H1 (cell line): ENCODE measurements around the gene DCDC2C. TPM values are rescaled to one million over a fixed set of nuclear protein-coding genes. Genes with fewer than 3 reads are reported as not detected.

Experiments used
- CTCF ChIA-PET: fragments of 300-600 bp; sonication (Branson Sonifier 250); formaldehyde crosslinking; loops from one replicate; lab custom pipeline; 2021; ENCODE audit not compliant: partially characterized antibody; lab: Charles Lee
- POLR2A ChIA-PET: fragments of 300-600 bp; sonication (Branson Sonifier 250); formaldehyde crosslinking; loops from one replicate; lab custom pipeline; 2021; ENCODE audit warnings: inconsistent platforms; ENCODE audit not compliant: partially characterized antibody; lab: Charles Lee
- DNase-seq, 2 experiments: peaks; one replicate each; pipeline versions ENCODE4 v3.0.0 to v3.0.0-alpha.2; 2010 to 2022; ENCODE audit warnings: low spot score in 2 of 2, low read depth in 1 of 2, mixed read lengths in 1 of 2
- FAIRE-seq: peaks from 2 replicates; lab custom pipeline; 2011; peaks lifted over from hg19 to GRCh38; lab: Jason Lieb, UNC
- H2AFZ ChIP-seq: 2 replicates; pipeline ENCODE4 v1.8.1; 2012; ENCODE audit warnings: low read length, inconsistent platforms
- H2AK5ac ChIP-seq: 2 replicates; pipeline ENCODE4 v1.6.1; 2013; ENCODE audit warnings: low read depth, low read length
- H2BK120ac ChIP-seq: replicated peaks from 2 replicates; pipeline ENCODE3; 2013; ENCODE audit warnings: low read depth, low read length, inconsistent platforms
- H2BK12ac ChIP-seq: 2 replicates; pipeline ENCODE4 v1.6.1; 2013; ENCODE audit warnings: low read depth, low read length
- H2BK15ac ChIP-seq: 2 replicates; pipeline ENCODE4 v1.6.1; 2013; ENCODE audit warnings: low read length
- H2BK20ac ChIP-seq: 2 replicates; pipeline ENCODE4 v1.6.1; 2013; ENCODE audit warnings: low read length
- H2BK5ac ChIP-seq: 2 replicates; pipeline ENCODE4 v1.6.1; 2013; ENCODE audit warnings: low read depth, low read length
- H3K14ac ChIP-seq: 2 replicates; pipeline ENCODE4 v1.6.1; 2013; ENCODE audit warnings: inconsistent platforms; ENCODE audit not compliant: insufficient read length
- H3K18ac ChIP-seq: 2 replicates; pipeline ENCODE4 v1.6.1; 2013; ENCODE audit warnings: low read length; ENCODE audit errors: extremely low read depth
- H3K23ac ChIP-seq: 2 replicates; pipeline ENCODE4 v1.6.1; 2013; ENCODE audit warnings: inconsistent platforms; ENCODE audit not compliant: insufficient read length
- H3K23me2 ChIP-seq: 2 replicates; pipeline ENCODE4 v1.6.1; 2013; ENCODE audit warnings: low read depth, low read length
- H3K27ac ChIP-seq: 2 replicates; pipeline ENCODE4 v1.6.1; 2011; ENCODE audit warnings: low read depth, low read length, inconsistent platforms
- H3K27me3 ChIP-seq, 4 experiments: replicated peaks in 1 of 4; 1 replicate in 1 of 4; 2 replicates in 3 of 4; pipeline versions ENCODE4 v1.6.1 to v1.8.1; 2011 to 2013; ENCODE audit warnings: low read length in 3 of 4, mild to moderate bottlenecking in 3 of 4, inconsistent platforms in 2 of 4, mixed read lengths in 2 of 4, moderate library complexity in 1 of 4; ENCODE audit not compliant: control insufficient read depth in 3 of 4, insufficient read depth in 3 of 4; ENCODE audit errors: extremely low read depth in 1 of 4
- H3K36me3 ChIP-seq, 4 experiments: 2 replicates each; pipeline versions ENCODE4 v1.6.1 to v1.8.1; 2011 to 2013; ENCODE audit warnings: mild to moderate bottlenecking in 4 of 4, low read length in 3 of 4, moderate library complexity in 2 of 4, control low read depth in 1 of 4, inconsistent platforms in 1 of 4; ENCODE audit not compliant: insufficient read depth in 4 of 4, control insufficient read depth in 2 of 4
- H3K4ac ChIP-seq: replicated peaks from 2 replicates; pipeline ENCODE3; 2013; ENCODE audit warnings: low read length, low read depth, mixed read lengths, inconsistent platforms; ENCODE audit not compliant: insufficient read length
- H3K4me1 ChIP-seq, 4 experiments: replicated peaks in 1 of 4; 1 replicate in 1 of 4; 2 replicates in 3 of 4; pipeline versions ENCODE4 v1.6.1 to v1.8.1; 2011 to 2013; ENCODE audit warnings: low read length in 3 of 4, inconsistent platforms in 2 of 4, mixed read lengths in 1 of 4; ENCODE audit not compliant: insufficient read depth in 4 of 4, control insufficient read depth in 3 of 4
- H3K4me2 ChIP-seq, 2 experiments: 2 replicates each; pipeline versions ENCODE4 v1.6.1 to v1.8.1; 2011 to 2013; ENCODE audit warnings: low read depth in 2 of 2, low read length in 2 of 2, control low read depth in 1 of 2, inconsistent platforms in 1 of 2, mild to moderate bottlenecking in 1 of 2; ENCODE audit not compliant: insufficient read depth in 1 of 2
- H3K4me3 ChIP-seq, 4 experiments: fragments of 200-600, 300-600 bp in 1 of 4; sonication (generic), shearing (Covaris generic), sonication (Bioruptor Twin) in 1 of 4; 2 replicates each; pipeline versions ENCODE4 v1.5.1 to v1.8.1; 2011 to 2016; ENCODE audit warnings: low read length in 4 of 4, low read depth in 3 of 4, control low read depth in 2 of 4, inconsistent platforms in 2 of 4, mild to moderate bottlenecking in 2 of 4, mixed read lengths in 1 of 4, moderate library complexity in 1 of 4; ENCODE audit not compliant: insufficient read depth in 2 of 4; ENCODE audit errors: extremely low read depth in 1 of 4
- H3K56ac ChIP-seq: replicated peaks from 2 replicates; pipeline ENCODE3; 2013; ENCODE audit warnings: low read depth, mild to moderate bottlenecking, mixed read lengths, low read length, inconsistent platforms; ENCODE audit not compliant: insufficient read length
- H3K79me1 ChIP-seq: 2 replicates; pipeline ENCODE4 v1.6.1; 2013; ENCODE audit warnings: low read depth, low read length, control low read depth
- H3K79me2 ChIP-seq, 2 experiments: 2 replicates each; pipeline versions ENCODE4 v1.6.1 to v1.8.1; 2012 to 2013; ENCODE audit warnings: low read length in 2 of 2, mild to moderate bottlenecking in 2 of 2, inconsistent platforms in 1 of 2; ENCODE audit not compliant: insufficient read depth in 2 of 2, control insufficient read depth in 1 of 2
- H3K9ac ChIP-seq, 4 experiments: replicated peaks in 1 of 4; 1 replicate in 1 of 4; 2 replicates in 3 of 4; pipeline versions ENCODE4 v1.6.1 to v1.8.1; 2011 to 2013; ENCODE audit warnings: low read depth in 3 of 4, low read length in 3 of 4, control low read depth in 2 of 4, mild to moderate bottlenecking in 2 of 4, moderate library complexity in 2 of 4, inconsistent platforms in 1 of 4; ENCODE audit errors: extremely low read depth in 1 of 4
- H3K9me3 ChIP-seq, 2 experiments: 2 replicates each; pipeline versions ENCODE4 v1.6.1 to v1.8.1; 2012 to 2013; ENCODE audit warnings: mild to moderate bottlenecking in 2 of 2, moderate library complexity in 2 of 2, control low read depth in 1 of 2, inconsistent platforms in 1 of 2, low read depth in 1 of 2, low read length in 1 of 2, mixed read lengths in 1 of 2; ENCODE audit not compliant: insufficient read depth in 2 of 2
- H4K20me1 ChIP-seq, 2 experiments: replicated peaks in 1 of 2; 2 replicates each; pipeline versions ENCODE3 to v1.8.1; 2011 to 2013; ENCODE audit warnings: inconsistent platforms in 2 of 2, low read length in 2 of 2, mild to moderate bottlenecking in 1 of 2; ENCODE audit not compliant: insufficient read depth in 2 of 2, control insufficient read depth in 1 of 2
- H4K5ac ChIP-seq: 2 replicates; pipeline ENCODE4 v1.6.1; 2013; ENCODE audit warnings: low read length, low read depth, mixed read lengths, inconsistent platforms; ENCODE audit not compliant: insufficient read length
- H4K8ac ChIP-seq: 2 replicates; pipeline ENCODE4 v1.8.0; 2013; ENCODE audit warnings: mild to moderate bottlenecking, moderate library complexity, low read length, inconsistent platforms; ENCODE audit not compliant: insufficient read depth; ENCODE audit errors: extremely low read depth
- H4K91ac ChIP-seq: replicated peaks from 2 replicates; pipeline ENCODE3; 2013; ENCODE audit warnings: low read length, mixed read lengths, inconsistent platforms; ENCODE audit not compliant: insufficient read length
- CBX5 ChIP-seq: fragments of 300-800, 300-1000 bp; sonication (generic); IDR thresholded peaks from 2 replicates; pipeline ENCODE4 v1.7.1; 2016; ENCODE audit warnings: antibody characterized with exemption, low read length, low read depth
- CREB1 ChIP-seq: IDR thresholded peaks from 2 replicates; pipeline ENCODE4 v1.6.1; 2012; ENCODE audit warnings: inconsistent platforms
- CTBP2 ChIP-seq: IDR thresholded peaks from 2 replicates; pipeline ENCODE4 v1.7.0; 2011; ENCODE audit warnings: borderline replicate concordance, mild to moderate bottlenecking, moderate library complexity, mixed read lengths, low read length; ENCODE audit not compliant: insufficient read depth, insufficient read length
- KDM4A ChIP-seq: IDR thresholded peaks from one replicate; pipeline ENCODE4 v1.7.1; 2012; ENCODE audit warnings: low read depth, mild to moderate bottlenecking, moderate library complexity, low read length, inconsistent platforms; ENCODE audit not compliant: severe bottlenecking
- SUZ12 ChIP-seq: fragments of 200-600 bp; sonication (generic); IDR thresholded peaks from 2 replicates; pipeline ENCODE4 v1.6.1; 2012; ENCODE audit warnings: mild to moderate bottlenecking, inconsistent platforms, low read length, moderate library complexity, mixed read lengths
- WGBS, 2 experiments: shearing (Covaris generic) in 1 of 2; methylation state at CpG; one replicate each; pipeline versions ENCODE4 v1.1.6 to v1.1.7; 2013 to 2015; ENCODE audit warnings: low lambda C conversion rate in 2 of 2, mixed read lengths in 2 of 2, inconsistent platforms in 1 of 2, low coverage in 1 of 2, missing lambda C conversion rate in 1 of 2; ENCODE audit not compliant: insufficient replicate concordance in 2 of 2, insufficient coverage in 1 of 2, insufficient read length in 1 of 2; ENCODE audit errors: extremely low coverage in 1 of 2, missing lambda C conversion rate in 1 of 2; 5-methylcytosine and 5-hydroxymethylcytosine counted together
- polyA plus RNA-seq, 7 experiments: library from polyadenylated mRNA; depleted of rRNA in 3 of 7; stranded (reverse) in 5 of 7; unstranded in 2 of 7; fragments of >200 nt in 5 of 7; fragments of 200-250 nt in 2 of 7; gene quantifications; 1 replicate in 5 of 7; 2 replicates in 1 of 7; 4 replicates in 1 of 7; pipeline versions ENCODE4 v1.2.1 to v1.2.3, GENCODE V29; 2011 to 2013; ENCODE audit warnings: missing spikeins in 2 of 7, mixed read lengths in 2 of 7
- total RNA-seq: library from RNA; stranded (reverse); fragmentation: NEBNext Ultra II Directional; extraction: Animal tissue kit (Norgen Biotek cat#: 25700); gene quantifications from 2 replicates; pipeline ENCODE4 v1.2.1, GENCODE V29; 2021
- TF ChIP-seq, protein P1 (sequence below): IDR thresholded peaks from 2 replicates; pipeline ENCODE4 v1.6.1; 2012; ENCODE audit warnings: inconsistent platforms

DCDC2C gene
- total and polyA plus RNA-seq, 2 of the 8 experiments (the other 6 are each of a cell fraction or from before 2014, with no cell fraction given) = 0.50 TPM; not detected in 1

- peak overlapping the region in 1 of 2 experiments; percentile 11; a peak in 1 of 4 replicates for H3K4me2 ChIP-seq
These were observed 111.4 kb downstream of the DCDC2C start for GRCh38 chr2:3814706-3815245.

More at GRCh38 chr2:3814706-3815245, 111.4 kb downstream of the DCDC2C start:
- Histone ChIP-seq H3K14ac (no peak overlapping the region), H2AFZ (peak overlapping the region; percentile 88), H3K56ac (no peak overlapping the region), H3K27me3 (no peaks in the 10 kb centered on the region), H3K79me2 (no peaks in the 10 kb centered on the region), H3K79me1 (no peaks in the 10 kb centered on the region), H3K36me3 (no peaks in the 10 kb centered on the region), H3K23ac (no peak overlapping the region), H2BK120ac (no peak overlapping the region), H3K9ac (no peak overlapping the region), H2BK5ac (peak overlapping the region; percentile 26; the same call in 1 of the 2 replicates), H4K5ac (no peak overlapping the region), H2BK20ac (no peak overlapping the region), H2BK12ac (no peak overlapping the region; the same call in 1 of the 2 replicates), H4K91ac (no peak overlapping the region), H3K9me3 (peaks cover 3 to 5% of the 10 kb centered on the region in 2 experiments; a peak in 1 of 4 replicates), H4K20me1 (no peaks in the 10 kb centered on the region), H2AK5ac (no peak overlapping the region), H3K18ac (no peak overlapping the region), H2BK15ac (no peak overlapping the region), H3K4ac (no peak overlapping the region), H3K4me1 (peaks cover 0 to 7% (median 6%) of the 10 kb centered on the region in 4 experiments; a peak in 4 of 7 replicates), H4K8ac (no peak overlapping the region), H3K4me3 (no peak overlapping the region), H3K23me2 (no peaks in the 10 kb centered on the region), H3K27ac (no peak overlapping the region)
- FAIRE-seq = no peak
- ChIA-PET CTCF (interaction anchor here (1.2 to 2.8 kb wide), 4 partner anchors 9 to 87 kb away, joined by 3 to 11 read pairs (median 5); no protein-coding TSS in a partner anchor), POLR2A (interaction anchor here (0.6 kb wide), 1 partner anchor 27 kb away, joined by 3 read pairs; no protein-coding TSS in a partner anchor)
- DNase-seq = no peak
- WGBS, 2 experiments = 86% methylated on average over 7 of the region's 7 CpGs; no CpG with 5 or more reads in 1 of the 2 experiments
- TF ChIP-seq CREB1 (no peak), CTBP2 (no peak), KDM4A (no peak), CBX5 (no peak), SUZ12 (no peak)
- TF ChIP-seq, protein P1, sequence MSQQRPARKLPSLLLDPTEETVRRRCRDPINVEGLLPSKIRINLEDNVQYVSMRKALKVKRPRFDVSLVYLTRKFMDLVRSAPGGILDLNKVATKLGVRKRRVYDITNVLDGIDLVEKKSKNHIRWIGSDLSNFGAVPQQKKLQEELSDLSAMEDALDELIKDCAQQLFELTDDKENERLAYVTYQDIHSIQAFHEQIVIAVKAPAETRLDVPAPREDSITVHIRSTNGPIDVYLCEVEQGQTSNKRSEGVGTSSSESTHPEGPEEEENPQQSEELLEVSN = no peak
